ENCODE measurements around the gene OR7A5.
A peak's percentile ranks its signal among the peaks of the same experiment; 100 is the strongest.
"Not testable (repeated sequence)": the region's sequence is repeated elsewhere in the genome, so short reads cannot be mapped to it uniquely, and the experiment has no call there.

Gene OR7A5

GRCh38 chr19:14835011-14835410 is at the start of gene OR7A5, which contains the start of gene OR7C1:
Gene OR7A5, minus strand, starts transcription at chr19:14835185. Its CDS starts 6,944 bp downstream, at chr19:14828241.
Gene OR7C1, minus strand, starts transcription at chr19:14835185. Its CDS starts 35,049 bp downstream, at chr19:14800136.
- DNase-seq: no peak

- peak; percentile 5 for DNase-seq
These were observed 36.7 kb upstream of the OR7A5 start for GRCh38 chr19:14871619-14872230.

GRCh38 chr19:14868497-14868896 is 33.5 kb upstream of the OR7A5 start:
- DNase-seq: no peak

- DNase-seq: no peak
These were observed 13.8 kb upstream of the OR7A5 start, which contains the start of gene OR7A10 for GRCh38 chr19:14848822-14849221. Gene OR7A10, minus strand, starts transcription at chr19:14848922. Its CDS starts 7,045 bp downstream, at chr19:14841877.

- DNase-seq: no peak
These were observed 8.6 kb upstream of the OR7A5 start for GRCh38 chr19:14843578-14843977.

- no peak for DNase-seq
These were observed 8.2 kb upstream of the OR7A5 start for GRCh38 chr19:14843169-14843568.

GRCh38 chr19:14840206-14840605 is 5.2 kb upstream of the OR7A5 start:
- no peak for DNase-seq

GRCh38 chr19:14837391-14837790 is 2.4 kb upstream of the OR7A5 start:
- no peak for DNase-seq

GRCh38 chr19:14830702-14831101 is 4.3 kb downstream of the OR7A5 start:
- DNase-seq: no peak

- DNase-seq: no peak
These were observed 9.0 kb downstream of the OR7A5 start for GRCh38 chr19:14826006-14826405.

- no peak for DNase-seq
These were observed 13.0 kb downstream of the OR7A5 start for GRCh38 chr19:14821937-14822336.

GRCh38 chr19:14818588-14818987 is 16.4 kb downstream of the OR7A5 start:
- no peak for DNase-seq

GRCh38 chr19:14817052-14817451 is 17.9 kb downstream of the OR7A5 start:
- DNase-seq: no peak

GRCh38 chr19:14814982-14815652 is 19.9 kb downstream of the OR7A5 start:
- DNase-seq: no peak

- no peak for DNase-seq
These were observed 25.5 kb downstream of the OR7A5 start for GRCh38 chr19:14809272-14810057.

- DNase-seq: no peak
These were observed 30.2 kb downstream of the OR7A5 start for GRCh38 chr19:14804765-14805164.

- DNase-seq: no peak
These were observed 36.2 kb downstream of the OR7A5 start for GRCh38 chr19:14798760-14799159.

GRCh38 chr19:14796021-14796420 is 39.0 kb downstream of the OR7A5 start:
- no peak for DNase-seq

- DNase-seq: no peak
These were observed 39.8 kb downstream of the OR7A5 start for GRCh38 chr19:14795078-14795721.

- DNase-seq: not testable (repeated sequence)
These were observed 42.7 kb downstream of the OR7A5 start for GRCh38 chr19:14792250-14792649.

- DNase-seq: no peak
These were observed 48.5 kb downstream of the OR7A5 start for GRCh38 chr19:14786421-14786851.

GRCh38 chr19:14785102-14785793 is 49.7 kb downstream of the OR7A5 start:
- not testable (repeated sequence) for DNase-seq
